Testis (tissue), 2 donors: ENCODE data around the gene DTHD1.

ENCODE experiments used
- CTCF ChIP-seq, 3 experiments: fragments of 450-650 bp in 2 of 3; fragments of 200-600 bp in 1 of 3; sonication (generic) in 1 of 3; IDR thresholded peaks; one replicate each; pipeline ENCODE4 v1.5.1; 2016 to 2019; ENCODE audit warnings: antibody characterized with exemption in 3 of 3, mild to moderate bottlenecking in 2 of 3, moderate library complexity in 1 of 3
- POLR2A ChIP-seq: fragments of 450-650 bp; IDR thresholded peaks from one replicate; pipeline ENCODE4 v1.6.1; 2017; ENCODE audit warnings: antibody characterized with exemption, mild to moderate bottlenecking, moderate library complexity

- no peak for TF ChIP-seq CTCF (IDR thresholded peaks at IDR 0.05)
- no peak for TF ChIP-seq POLR2A
These were observed 25.0 kb upstream of the DTHD1 start for GRCh38 chr4:36256398-36256891.
